T47D (cell line): Measurements from ENCODE around the gene IRF2BP2.
A peak's percentile ranks its signal among the peaks of the same experiment; 100 is the strongest.

ENCODE experiments used
- DNase-seq, 2 experiments: peaks; one replicate each; pipeline versions ENCODE4 v3.0.0 to v3.0.0-alpha.2; 2011 to 2012; ENCODE audit warnings: low read depth in 1 of 2, low spot score in 1 of 2
- JUND ChIP-seq: IDR thresholded peaks from 2 replicates; pipeline ENCODE4 v1.6.1; 2012; ENCODE audit warnings: low read depth
- in situ Hi-C: cut with HindIII; loops from 2 replicates; pipeline ENCODE4 v1.10.0; 2016; ENCODE audit warnings: low sequenced_read_pairs, low pct_unique_long_range_greater_than_20kb

The IRF2BP2 gene

DNA sequence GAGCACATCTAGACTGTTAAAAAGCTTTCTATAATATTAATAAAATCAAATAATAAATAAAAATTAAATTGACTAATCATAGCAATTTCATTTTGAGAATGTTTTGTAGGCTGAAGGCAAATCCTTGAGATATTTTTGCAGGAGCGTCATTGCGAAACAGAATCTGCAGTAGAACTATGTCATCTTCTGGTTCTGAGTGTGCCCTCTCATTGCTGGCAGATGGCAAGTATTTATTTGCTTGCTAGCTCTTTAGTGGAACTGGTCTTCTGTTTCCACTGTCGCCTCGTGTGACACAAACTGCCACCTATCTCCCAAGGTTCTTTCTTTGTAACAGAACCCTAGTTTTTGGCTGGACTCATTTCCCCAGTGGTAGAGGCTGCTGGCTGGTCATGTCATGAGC is 19.0 kb upstream of the IRF2BP2 start:
- no peak for TF ChIP-seq JUND
- DNase-seq, result no peak
- in situ Hi-C loops, result no loop called here

DNA sequence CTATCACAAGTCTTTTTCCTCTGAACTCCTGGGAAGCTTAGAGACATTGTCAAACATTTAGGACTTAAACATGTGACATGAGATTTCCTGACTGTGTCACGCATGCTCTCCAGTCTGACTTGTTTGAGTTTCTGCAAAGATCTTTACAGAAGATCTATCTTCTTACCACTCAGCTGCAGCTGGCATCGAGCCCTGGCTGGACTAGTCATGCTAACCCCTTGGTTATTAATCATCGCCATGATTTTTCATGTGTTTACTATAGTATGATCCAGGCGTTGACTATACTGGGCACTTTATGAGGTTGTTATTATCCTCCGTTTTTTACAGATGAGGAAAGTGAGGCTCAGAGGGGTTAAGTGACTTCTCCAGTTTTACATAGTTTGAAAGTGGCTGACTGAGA is 18.1 kb upstream of the IRF2BP2 start:
- no peak for TF ChIP-seq JUND
- in situ Hi-C loops, result no loop called here
- DNase-seq, result peak in 1 of 2 experiments; percentile 34

DNA sequence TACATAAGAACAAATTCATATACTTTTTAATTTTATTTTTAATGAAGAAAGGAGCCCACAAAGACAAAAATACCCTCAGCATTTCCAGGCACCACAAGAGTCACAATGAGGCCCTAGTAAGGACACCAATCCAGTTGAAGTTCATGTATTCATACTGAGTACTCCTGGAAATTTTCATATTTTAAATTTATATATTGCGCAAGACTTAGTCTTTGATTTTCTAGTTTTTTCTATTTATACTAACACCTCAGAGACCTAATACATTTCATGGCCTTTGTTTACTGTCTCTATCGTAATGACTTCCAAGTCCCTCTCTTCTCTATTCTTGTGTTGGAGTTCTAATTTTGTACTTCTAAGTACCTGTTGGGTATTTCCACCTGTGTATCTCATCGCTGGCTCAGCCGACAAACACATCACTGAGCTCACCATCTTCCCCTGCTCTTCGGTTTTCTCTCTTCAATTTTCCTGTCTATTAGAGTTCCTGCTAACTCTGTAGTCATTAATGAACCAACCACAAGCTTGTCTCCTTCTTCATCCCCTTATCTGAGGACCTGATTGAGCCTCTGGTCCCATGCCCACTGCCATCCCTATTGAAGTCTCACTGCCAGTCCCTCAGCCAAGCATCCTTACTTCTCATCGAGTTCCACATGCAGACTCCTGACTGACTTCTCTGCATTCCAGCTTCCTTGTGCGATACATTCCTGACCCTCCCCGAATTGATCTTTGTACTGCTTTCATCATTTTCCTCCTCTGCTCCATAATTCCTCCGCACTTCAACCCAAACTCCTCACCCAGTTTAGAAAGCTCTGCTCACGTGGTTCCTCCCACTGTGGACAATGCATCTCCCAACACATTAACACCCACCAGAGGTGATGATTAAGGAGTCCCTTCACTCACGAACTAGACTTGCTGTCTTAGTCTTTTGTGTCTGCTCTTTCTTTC is 17.3 kb upstream of the IRF2BP2 start:
- in situ Hi-C loops, result no loop called here
- no peak for DNase-seq
- TF ChIP-seq JUND, result no peak

GRCh38 chr1:234626391-234626790 is 16.4 kb upstream of the IRF2BP2 start:
- DNase-seq, result no peak
- in situ Hi-C loops, result no loop called here

DNA sequence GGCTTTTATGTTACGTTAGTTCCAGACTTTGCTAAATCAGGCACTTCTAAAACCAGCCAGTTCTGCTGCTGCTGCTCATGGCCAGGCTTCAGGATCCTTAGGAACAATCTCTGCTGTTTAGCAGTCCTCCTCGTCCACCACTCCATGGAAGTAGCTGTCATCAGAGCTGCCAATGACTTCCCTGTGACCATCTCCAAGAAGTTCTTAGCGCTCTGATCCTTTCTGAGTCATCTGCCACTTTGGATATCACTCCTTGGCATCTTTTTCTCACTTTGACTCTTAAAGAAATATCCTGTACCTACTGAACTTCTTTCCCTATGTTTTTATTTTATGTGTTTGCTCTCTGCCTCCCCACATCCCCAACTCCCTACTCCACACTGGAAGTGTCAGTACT is 14.7 kb upstream of the IRF2BP2 start:
- peak in 1 of 2 experiments; percentile 29 for DNase-seq
- in situ Hi-C loops, result no loop called here
- TF ChIP-seq JUND, result no peak

More at GRCh38 chr1:234626391-234626790, 16.4 kb upstream of the IRF2BP2 start:
- no peak for TF ChIP-seq JUND

DNA sequence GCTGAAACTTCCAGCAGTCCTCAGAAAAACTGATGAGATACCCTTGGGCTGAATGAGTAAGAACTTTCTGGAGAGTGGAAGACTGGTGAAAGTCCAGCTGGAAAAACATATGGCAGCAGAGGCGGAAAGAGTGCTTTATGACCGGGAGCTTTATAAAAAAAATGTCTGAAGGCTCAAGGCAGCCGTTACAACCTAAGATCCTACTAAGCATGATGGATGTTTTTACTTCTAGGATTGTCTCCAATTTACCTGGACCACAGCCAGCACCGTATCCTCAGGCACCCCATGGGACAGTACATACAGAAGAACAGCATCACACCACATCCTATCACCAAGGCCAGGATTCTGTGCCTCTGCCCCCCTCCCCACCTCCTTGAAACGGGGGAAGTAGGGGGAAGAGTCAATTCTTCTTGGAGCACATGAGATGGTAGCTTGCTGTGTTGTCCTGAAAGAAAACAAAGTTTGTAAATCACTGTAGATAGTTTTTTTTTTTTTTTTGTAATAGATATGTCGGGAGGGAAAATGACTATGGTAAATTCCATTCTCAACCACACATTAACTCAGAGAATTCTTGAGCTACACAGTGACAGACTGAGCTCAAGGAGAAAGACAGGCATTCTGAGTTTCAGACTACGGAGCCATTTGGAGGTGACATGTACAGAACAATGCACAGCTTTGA is 11.8 kb upstream of the IRF2BP2 start:
- in situ Hi-C loops, result no loop called here
- DNase-seq, result no peak
- TF ChIP-seq JUND, result no peak

DNA sequence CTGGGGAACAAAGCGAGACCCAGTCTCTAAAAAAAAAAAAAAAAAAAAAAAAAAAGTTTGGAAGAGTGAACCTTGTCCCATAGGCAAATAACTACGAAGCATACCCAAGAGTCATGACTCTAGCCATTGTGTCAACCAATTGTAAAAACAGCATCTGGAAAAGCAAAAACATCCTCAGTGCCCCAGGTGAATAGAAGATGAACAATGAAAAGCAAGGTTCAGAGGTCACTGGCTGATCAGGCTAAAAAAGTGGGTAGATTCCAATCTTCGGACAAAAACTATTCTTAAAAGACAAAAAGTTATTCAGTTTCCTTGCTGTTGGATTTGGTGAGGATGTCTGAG is 11.1 kb upstream of the IRF2BP2 start:
- no peak for TF ChIP-seq JUND
- DNase-seq, result no peak
- in situ Hi-C loops, result no loop called here

- in situ Hi-C loops, result no loop called here
- peak in 1 of 2 experiments; percentile 36 for DNase-seq
- no peak for TF ChIP-seq JUND
These were observed 10.5 kb upstream of the IRF2BP2 start for GRCh38 chr1:234620272-234621126.

GRCh38 chr1:234619794-234620247 is 9.8 kb upstream of the IRF2BP2 start:
- TF ChIP-seq JUND, result no peak
- DNase-seq, result peak in 1 of 2 experiments; percentile 39
- in situ Hi-C loops, result no loop called here

DNA sequence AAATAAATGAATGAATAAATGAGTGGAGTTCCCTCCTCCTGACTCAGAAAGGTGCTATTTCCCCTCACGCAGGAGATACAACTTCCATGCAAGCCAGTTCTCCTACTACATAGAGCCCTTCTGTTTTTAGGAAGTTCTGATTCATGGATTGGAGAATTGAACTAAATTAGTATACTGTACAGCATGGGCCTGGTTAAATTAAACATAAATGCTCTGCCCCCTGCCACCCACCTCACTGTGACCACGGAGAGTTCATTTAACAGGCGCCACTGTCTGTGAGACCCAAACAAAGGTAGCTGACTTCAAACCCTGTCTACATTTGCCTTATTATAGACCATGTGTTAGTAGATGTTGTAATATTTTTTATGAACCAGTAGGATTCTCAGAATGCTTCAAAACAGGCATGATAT is 9.1 kb upstream of the IRF2BP2 start:
- peak in 1 of 2 experiments; percentile 23 for DNase-seq
- in situ Hi-C loops, result no loop called here
- TF ChIP-seq JUND, result no peak

DNA sequence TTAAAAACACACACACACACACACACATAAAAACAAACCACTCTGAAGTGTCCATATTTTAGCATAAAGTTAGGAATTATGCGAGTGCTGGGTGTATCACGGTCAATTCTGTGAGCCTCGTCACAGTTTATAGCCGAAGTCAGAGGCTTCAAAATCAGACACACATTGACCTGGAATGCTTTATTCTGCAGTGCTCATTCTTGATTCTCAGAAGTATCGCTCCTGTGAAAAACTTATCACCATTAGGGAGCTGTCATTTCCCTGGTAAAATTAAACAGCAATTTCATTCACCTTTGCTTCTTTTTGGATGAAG is 8.7 kb upstream of the IRF2BP2 start:
- no peak for TF ChIP-seq JUND
- no peak for DNase-seq
- in situ Hi-C loops, result no loop called here

DNA sequence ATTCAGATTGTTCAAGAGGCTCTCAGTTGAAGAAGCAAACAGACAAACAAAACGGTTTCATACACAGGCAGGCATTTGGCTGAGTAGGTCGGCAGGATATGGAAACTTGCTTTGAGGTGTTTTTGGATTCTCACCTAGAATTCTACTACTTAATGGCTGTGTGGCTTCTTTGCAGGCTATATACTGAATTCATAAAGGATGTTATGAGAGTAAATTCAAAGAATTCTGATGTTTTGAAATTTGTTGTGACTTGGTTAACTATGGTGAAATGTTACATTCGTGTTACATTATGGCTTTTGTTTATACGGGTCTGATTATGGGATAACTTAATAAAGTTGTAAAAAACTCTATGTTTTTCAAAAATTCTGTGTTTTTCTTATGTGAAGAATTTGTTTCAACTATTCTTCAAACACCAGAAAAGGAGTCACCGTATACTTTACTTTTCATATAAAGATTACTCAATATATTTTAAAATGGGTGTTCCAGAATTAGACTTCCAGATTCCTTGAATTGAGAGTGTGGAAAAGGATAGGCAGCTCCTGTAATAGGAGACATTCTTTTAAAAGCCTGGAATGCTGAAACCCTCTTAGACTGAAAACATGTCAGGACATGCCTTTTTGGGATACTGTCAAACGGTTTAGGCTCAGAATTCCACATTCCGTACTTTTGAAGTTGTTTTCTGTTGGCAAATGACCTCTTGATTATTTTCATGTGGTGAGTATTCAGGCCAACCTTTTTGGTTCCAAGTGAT is 8.2 kb upstream of the IRF2BP2 start:
- in situ Hi-C loops, result no loop called here
- peak in 1 of 2 experiments; percentile 77 for DNase-seq
- no peak for TF ChIP-seq JUND
